ENCODE measurements around the gene COBLL1. TPM values are rescaled to one million over a fixed set of nuclear protein-coding genes. Genes with fewer than 3 reads are reported as not detected.

COBLL1 gene
- total RNA-seq, 6 experiments from 2014 or later, result 28.1 to 49.7 (median 29.9) TPM

DNA sequence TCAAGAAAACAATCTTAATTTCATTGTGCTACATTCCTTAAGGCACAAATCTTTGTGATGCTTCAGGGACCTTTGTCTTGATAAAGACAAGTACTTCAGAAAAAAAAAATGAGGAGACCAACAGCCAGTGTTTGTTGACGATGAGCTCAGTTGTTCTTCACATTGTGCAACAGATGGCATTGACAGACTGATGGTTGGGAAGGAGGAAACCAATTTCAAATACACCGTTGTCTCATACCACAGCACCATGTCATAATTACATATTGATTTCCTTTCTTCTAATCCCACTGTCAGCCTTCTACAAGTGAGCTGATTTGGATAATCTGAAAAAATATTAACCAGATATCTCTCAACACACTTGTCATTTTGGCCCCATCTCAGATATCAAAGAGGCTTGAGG is 166.6 kb downstream of the COBLL1 start:
- H3K27me3 Mint-ChIP-seq (ENCODE audit: insufficient read depth), result no peaks in the 10 kb centered on the region
- TF ChIP-seq, protein P1, sequence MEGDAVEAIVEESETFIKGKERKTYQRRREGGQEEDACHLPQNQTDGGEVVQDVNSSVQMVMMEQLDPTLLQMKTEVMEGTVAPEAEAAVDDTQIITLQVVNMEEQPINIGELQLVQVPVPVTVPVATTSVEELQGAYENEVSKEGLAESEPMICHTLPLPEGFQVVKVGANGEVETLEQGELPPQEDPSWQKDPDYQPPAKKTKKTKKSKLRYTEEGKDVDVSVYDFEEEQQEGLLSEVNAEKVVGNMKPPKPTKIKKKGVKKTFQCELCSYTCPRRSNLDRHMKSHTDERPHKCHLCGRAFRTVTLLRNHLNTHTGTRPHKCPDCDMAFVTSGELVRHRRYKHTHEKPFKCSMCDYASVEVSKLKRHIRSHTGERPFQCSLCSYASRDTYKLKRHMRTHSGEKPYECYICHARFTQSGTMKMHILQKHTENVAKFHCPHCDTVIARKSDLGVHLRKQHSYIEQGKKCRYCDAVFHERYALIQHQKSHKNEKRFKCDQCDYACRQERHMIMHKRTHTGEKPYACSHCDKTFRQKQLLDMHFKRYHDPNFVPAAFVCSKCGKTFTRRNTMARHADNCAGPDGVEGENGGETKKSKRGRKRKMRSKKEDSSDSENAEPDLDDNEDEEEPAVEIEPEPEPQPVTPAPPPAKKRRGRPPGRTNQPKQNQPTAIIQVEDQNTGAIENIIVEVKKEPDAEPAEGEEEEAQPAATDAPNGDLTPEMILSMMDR (IDR thresholded peaks at IDR 0.05), result no peak
- H3K4me1 Mint-ChIP-seq (ENCODE audit: low read depth), result peaks cover 9% of the 10 kb centered on the region
- no peaks in the 10 kb centered on the region for H3K9me3 Mint-ChIP-seq
- peaks cover 10% of the 10 kb centered on the region for H3K36me3 Mint-ChIP-seq (ENCODE audit: low read depth)
- no peak overlapping the region for H3K27ac Mint-ChIP-seq
- H3K4me3 Mint-ChIP-seq, result no peak overlapping the region
- DNase-seq, result no peak

DNA sequence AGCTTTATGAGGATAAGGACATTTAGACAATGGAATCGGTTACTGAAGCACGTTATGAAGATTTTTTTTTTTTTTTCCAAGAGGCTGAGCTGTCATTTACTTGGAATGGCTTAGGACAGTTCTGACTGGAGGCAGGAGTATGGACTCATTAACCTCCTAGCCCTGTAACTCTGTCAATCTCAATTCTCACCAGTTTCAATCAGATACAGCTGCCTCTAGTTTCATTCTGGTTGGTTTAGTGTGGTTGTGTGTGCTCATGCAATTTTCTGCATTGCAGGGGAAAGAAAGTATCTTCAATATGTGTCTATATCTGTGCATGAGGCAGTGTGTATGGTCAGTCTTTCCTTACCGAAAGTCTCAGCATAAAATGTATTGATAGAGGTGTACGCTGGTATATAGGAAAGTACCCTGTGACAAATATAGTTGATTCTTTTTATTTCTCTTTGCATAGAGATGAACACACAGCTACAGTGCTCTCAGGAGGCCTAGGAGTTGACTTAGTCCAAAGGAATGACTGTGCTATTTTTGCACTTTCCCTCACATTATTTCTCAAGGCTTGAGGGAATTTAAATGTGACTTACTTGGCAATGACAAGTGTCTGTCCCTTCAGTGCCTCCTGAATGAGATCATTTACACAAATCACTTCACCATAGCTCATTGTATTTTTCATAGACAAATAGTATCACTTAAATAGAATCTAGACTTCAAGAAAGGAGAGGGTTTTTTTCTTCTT is 169.8 kb downstream of the COBLL1 start:
- TF ChIP-seq, protein P1 (IDR thresholded peaks at IDR 0.05), result no peak
- Mint-ChIP-seq H3K27me3 (ENCODE audit: insufficient read depth) (no peaks in the 10 kb centered on the region), H3K4me3 (no peak overlapping the region), H3K9me3 (no peaks in the 10 kb centered on the region), H3K4me1 (ENCODE audit: low read depth) (peaks cover 9% of the 10 kb centered on the region), H3K27ac (peak overlapping the region; percentile 7; the same call in 1 of the 2 replicates), H3K36me3 (ENCODE audit: low read depth) (no peaks in the 10 kb centered on the region)
- peak; percentile 21 for DNase-seq

DNA sequence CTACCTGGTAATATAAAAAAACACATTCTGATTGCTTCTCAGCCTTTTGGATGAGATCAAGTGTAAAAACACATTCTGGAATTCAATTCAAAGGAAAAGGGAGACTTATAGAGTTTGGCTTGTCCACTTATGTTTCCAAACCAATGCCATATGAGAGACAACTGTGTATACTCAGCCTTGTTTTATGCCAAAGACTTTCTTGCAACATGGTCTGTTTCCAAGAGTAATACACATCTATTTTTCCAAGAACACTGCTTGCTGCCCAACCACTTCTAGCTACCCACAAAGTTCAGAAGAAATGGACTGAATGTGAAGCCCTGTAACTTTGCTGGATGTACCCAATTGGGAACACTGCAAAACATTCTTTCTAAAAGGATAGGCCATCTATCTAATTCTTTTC is 172.3 kb downstream of the COBLL1 start:
- peaks cover 9% of the 10 kb centered on the region for H3K4me1 Mint-ChIP-seq (ENCODE audit: low read depth)
- H3K4me3 Mint-ChIP-seq, result no peak overlapping the region
- H3K27me3 Mint-ChIP-seq (ENCODE audit: insufficient read depth), result no peaks in the 10 kb centered on the region
- no peak overlapping the region for H3K27ac Mint-ChIP-seq
- H3K9me3 Mint-ChIP-seq, result no peaks in the 10 kb centered on the region
- TF ChIP-seq, protein P1 (IDR thresholded peaks at IDR 0.05), result no peak
- 0 out of 2 replicates have a peak, but pooled peaks cover 7% of the 10 kb centered on the region for H3K36me3 Mint-ChIP-seq (ENCODE audit: low read depth)
- no peak for DNase-seq

- TF ChIP-seq, protein P1 (IDR thresholded peaks at IDR 0.05), result no peak
- Mint-ChIP-seq H3K27me3 (ENCODE audit: insufficient read depth) (no peaks in the 10 kb centered on the region), H3K36me3 (ENCODE audit: low read depth) (0 out of 2 replicates have a peak, but pooled peaks cover 8% of the 10 kb centered on the region), H3K4me1 (ENCODE audit: low read depth) (peaks cover 11% of the 10 kb centered on the region), H3K4me3 (no peak overlapping the region), H3K9me3 (no peaks in the 10 kb centered on the region), H3K27ac (no peak overlapping the region)
- no peak for DNase-seq
Measured at GRCh38 chr2:164667566-164667965, 174.1 kb downstream of the COBLL1 start.

DNA sequence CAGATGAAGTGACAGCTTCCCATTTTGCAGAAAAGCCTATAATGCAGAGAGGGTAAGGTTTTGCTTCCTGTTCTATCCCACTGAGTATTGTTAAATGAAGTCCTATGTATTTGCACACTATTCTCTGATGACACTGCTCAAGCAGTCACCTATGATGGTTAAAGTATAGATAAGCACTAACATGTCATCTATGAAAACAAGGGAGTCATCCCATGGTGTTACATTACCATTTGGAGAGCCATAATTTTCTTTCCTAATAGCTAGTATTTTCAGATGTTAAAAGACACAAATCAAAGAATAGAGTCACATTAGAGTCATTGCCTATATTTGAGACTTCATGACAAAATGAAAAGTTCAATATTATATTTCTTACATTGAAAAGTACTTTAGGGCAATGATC is 177.6 kb downstream of the COBLL1 start:
- Mint-ChIP-seq H3K36me3 (ENCODE audit: low read depth) (0 out of 2 replicates have a peak, but pooled peaks cover 8% of the 10 kb centered on the region), H3K27me3 (ENCODE audit: insufficient read depth) (no peaks in the 10 kb centered on the region), H3K4me1 (ENCODE audit: low read depth) (peaks cover 14% of the 10 kb centered on the region), H3K27ac (no peak overlapping the region), H3K9me3 (no peaks in the 10 kb centered on the region), H3K4me3 (no peak overlapping the region)
- no peak for DNase-seq
- TF ChIP-seq, protein P1 (IDR thresholded peaks at IDR 0.05), result no peak
